Colonic mucosa (tissue), 4 donors: Measurements from ENCODE around the gene DAB2IP. TPM values are rescaled to one million over a fixed set of nuclear protein-coding genes. Genes with fewer than 3 reads are reported as not detected.

Source experiments
- DNase-seq: peaks from one replicate; pipeline ENCODE4 v3.0.0-alpha.2; 2020
- H3K27ac ChIP-seq: fragments of 200-600 bp; one replicate; pipeline ENCODE4 v1.8.0; 2021
- H3K27me3 ChIP-seq: fragments of 200-600 bp; one replicate; pipeline ENCODE4 v1.8.0; 2021
- H3K36me3 ChIP-seq: fragments of 200-600 bp; one replicate; pipeline ENCODE4 v1.8.0; 2021
- H3K4me1 ChIP-seq: fragments of 200-600 bp; one replicate; pipeline ENCODE4 v1.8.0; 2021; ENCODE audit warnings: mild to moderate bottlenecking
- H3K4me3 ChIP-seq: fragments of 200-600 bp; one replicate; pipeline ENCODE4 v1.8.0; 2021
- H3K9ac ChIP-seq, 2 donors: one replicate each; pipeline ENCODE4 v1.7.0; 2013; ENCODE audit warnings: control low read depth in 2 of 2, low read depth in 2 of 2, low read length in 2 of 2
- H3K9me3 ChIP-seq: fragments of 200-600 bp; one replicate; pipeline ENCODE4 v1.8.0; 2021
- CTCF ChIP-seq: fragments of 200-600 bp; IDR thresholded peaks from one replicate; pipeline ENCODE4 v1.8.0; 2022; ENCODE audit warnings: antibody characterized with exemption, mild to moderate bottlenecking
- intact Hi-C: fragments of 100-400 bp; cut with DNase I; formaldehyde crosslinking; loops from one replicate; pipeline ENCODE4 v1.14.1; 2022
- total RNA-seq, 2 donors: library from RNA; stranded (reverse); fragmentation: NEBNext Ultra II Directional in 1 of 2; extraction: Animal tissue kit (Norgen Biotek cat#: 25700) in 1 of 2; gene quantifications; one replicate each; pipeline ENCODE4 v1.2.1, GENCODE V29; 2021
- donor health status: healthy.
- donor health status: DM: no; HTN: no; CAD: no.
- donor health status: DM: no; HTN: no; CAD: no.

The DAB2IP gene
- total RNA-seq, 2 donors from 2014 or later = 126 to 130 TPM

GRCh38 chr9:121660876-121661275, 9.4 kb downstream of the DAB2IP start:
- no peaks in the 10 kb centered on the region for H3K9me3 ChIP-seq
- H3K4me1 ChIP-seq = no peaks in the 10 kb centered on the region
- DNase-seq = no peak
- H3K27me3 ChIP-seq = no peaks in the 10 kb centered on the region
- no peak overlapping the region for H3K27ac ChIP-seq
- no peak overlapping the region for H3K4me3 ChIP-seq
- intact Hi-C loops = no loop called here
- H3K36me3 ChIP-seq = no peaks in the 10 kb centered on the region
- H3K9ac ChIP-seq = no peak overlapping the region
- TF ChIP-seq CTCF = no peak

- Histone ChIP-seq H3K4me1 (no peaks in the 10 kb centered on the region), H3K27ac (no peak overlapping the region), H3K27me3 (no peaks in the 10 kb centered on the region), H3K9me3 (no peaks in the 10 kb centered on the region), H3K36me3 (no peaks in the 10 kb centered on the region), H3K9ac (no peak overlapping the region), H3K4me3 (no peak overlapping the region)
- TF ChIP-seq CTCF = no peak
- DNase-seq = peak; percentile 38
- intact Hi-C loops = no loop called here
Measured at GRCh38 chr9:121661328-121661727, 9.9 kb downstream of the DAB2IP start.

GRCh38 chr9:121662359-121662758, 10.9 kb downstream of the DAB2IP start:
- Histone ChIP-seq H3K4me1 (no peaks in the 10 kb centered on the region), H3K27me3 (no peaks in the 10 kb centered on the region), H3K4me3 (no peak overlapping the region), H3K9ac (no peak overlapping the region), H3K36me3 (no peaks in the 10 kb centered on the region), H3K27ac (no peak overlapping the region), H3K9me3 (no peaks in the 10 kb centered on the region)
- intact Hi-C loops = no loop called here
- no peak for DNase-seq
- TF ChIP-seq CTCF = no peak

- H3K9ac ChIP-seq = no peak overlapping the region
- no peak for DNase-seq
Measured at GRCh38 chr9:121662891-121663580, 11.6 kb downstream of the DAB2IP start.

GRCh38 chr9:121663591-121663990, 12.2 kb downstream of the DAB2IP start:
- H3K9ac ChIP-seq = no peak overlapping the region
- no peak overlapping the region for H3K4me3 ChIP-seq
- no peak for DNase-seq
- H3K4me1 ChIP-seq = no peaks in the 10 kb centered on the region
- H3K36me3 ChIP-seq = no peaks in the 10 kb centered on the region
- intact Hi-C loops = no loop called here
- no peaks in the 10 kb centered on the region for H3K9me3 ChIP-seq
- no peak overlapping the region for H3K27ac ChIP-seq
- TF ChIP-seq CTCF = no peak
- H3K27me3 ChIP-seq = no peaks in the 10 kb centered on the region

More at GRCh38 chr9:121662891-121663580, 11.6 kb downstream of the DAB2IP start:
- H3K9me3 ChIP-seq = no peaks in the 10 kb centered on the region
- no peaks in the 10 kb centered on the region for H3K27me3 ChIP-seq
- no peaks in the 10 kb centered on the region for H3K4me1 ChIP-seq
- H3K4me3 ChIP-seq = no peak overlapping the region
- no peak for TF ChIP-seq CTCF
- intact Hi-C loops = no loop called here
- H3K36me3 ChIP-seq = no peaks in the 10 kb centered on the region
- H3K27ac ChIP-seq = no peak overlapping the region
